ENCODE measurements around the gene FGD2. TPM values are rescaled to one million over a fixed set of nuclear protein-coding genes. Genes with fewer than 3 reads are reported as not detected.

Gene FGD2
- polyA plus RNA-seq, 1 experiment, result not detected

DNA sequence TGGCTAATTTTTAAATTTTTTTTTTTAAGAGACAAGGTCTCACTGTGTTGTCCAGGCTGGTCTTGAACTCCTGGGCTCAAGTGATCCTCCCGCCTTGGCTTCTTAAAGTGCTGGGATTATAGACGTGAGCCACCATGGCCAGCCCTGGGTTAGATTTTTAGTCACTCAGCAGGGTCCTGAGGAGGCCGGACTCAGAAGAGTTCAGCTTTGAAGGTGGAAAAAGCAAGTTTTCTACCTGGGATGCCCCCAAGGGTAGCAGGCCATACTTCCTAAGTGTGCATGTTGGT is 44.2 kb downstream of the FGD2 start:
- no peaks in the 10 kb centered on the region; the same call in 1 of the 2 replicates for H3K9me3 ChIP-seq (ENCODE audit: control insufficient read depth, insufficient read depth, low read length)
- TF ChIP-seq, protein P1, sequence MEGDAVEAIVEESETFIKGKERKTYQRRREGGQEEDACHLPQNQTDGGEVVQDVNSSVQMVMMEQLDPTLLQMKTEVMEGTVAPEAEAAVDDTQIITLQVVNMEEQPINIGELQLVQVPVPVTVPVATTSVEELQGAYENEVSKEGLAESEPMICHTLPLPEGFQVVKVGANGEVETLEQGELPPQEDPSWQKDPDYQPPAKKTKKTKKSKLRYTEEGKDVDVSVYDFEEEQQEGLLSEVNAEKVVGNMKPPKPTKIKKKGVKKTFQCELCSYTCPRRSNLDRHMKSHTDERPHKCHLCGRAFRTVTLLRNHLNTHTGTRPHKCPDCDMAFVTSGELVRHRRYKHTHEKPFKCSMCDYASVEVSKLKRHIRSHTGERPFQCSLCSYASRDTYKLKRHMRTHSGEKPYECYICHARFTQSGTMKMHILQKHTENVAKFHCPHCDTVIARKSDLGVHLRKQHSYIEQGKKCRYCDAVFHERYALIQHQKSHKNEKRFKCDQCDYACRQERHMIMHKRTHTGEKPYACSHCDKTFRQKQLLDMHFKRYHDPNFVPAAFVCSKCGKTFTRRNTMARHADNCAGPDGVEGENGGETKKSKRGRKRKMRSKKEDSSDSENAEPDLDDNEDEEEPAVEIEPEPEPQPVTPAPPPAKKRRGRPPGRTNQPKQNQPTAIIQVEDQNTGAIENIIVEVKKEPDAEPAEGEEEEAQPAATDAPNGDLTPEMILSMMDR (IDR thresholded peaks at IDR 0.05; ENCODE audit: low read depth, low read length), result no peak
- H3K27ac ChIP-seq (ENCODE audit: low read depth, low read length), result no peak overlapping the region
- CTCF ChIA-PET, result interaction anchor here (0.6 to 4.4 kb wide), 3 partner anchors 21 to 122 kb away, joined by 4 to 60 read pairs (median 21); partner anchors contain the start of gene PIM1
- no peaks in the 10 kb centered on the region for H3K27me3 ChIP-seq (ENCODE audit: control insufficient read depth, insufficient read depth, low read length)
- no peak overlapping the region for H3K4me3 ChIP-seq (ENCODE audit: low read depth, low read length)
- POLR2A ChIA-PET, result no interaction called here
- DNase-seq (ENCODE audit: low read depth, low spot score), result no peak

DNA sequence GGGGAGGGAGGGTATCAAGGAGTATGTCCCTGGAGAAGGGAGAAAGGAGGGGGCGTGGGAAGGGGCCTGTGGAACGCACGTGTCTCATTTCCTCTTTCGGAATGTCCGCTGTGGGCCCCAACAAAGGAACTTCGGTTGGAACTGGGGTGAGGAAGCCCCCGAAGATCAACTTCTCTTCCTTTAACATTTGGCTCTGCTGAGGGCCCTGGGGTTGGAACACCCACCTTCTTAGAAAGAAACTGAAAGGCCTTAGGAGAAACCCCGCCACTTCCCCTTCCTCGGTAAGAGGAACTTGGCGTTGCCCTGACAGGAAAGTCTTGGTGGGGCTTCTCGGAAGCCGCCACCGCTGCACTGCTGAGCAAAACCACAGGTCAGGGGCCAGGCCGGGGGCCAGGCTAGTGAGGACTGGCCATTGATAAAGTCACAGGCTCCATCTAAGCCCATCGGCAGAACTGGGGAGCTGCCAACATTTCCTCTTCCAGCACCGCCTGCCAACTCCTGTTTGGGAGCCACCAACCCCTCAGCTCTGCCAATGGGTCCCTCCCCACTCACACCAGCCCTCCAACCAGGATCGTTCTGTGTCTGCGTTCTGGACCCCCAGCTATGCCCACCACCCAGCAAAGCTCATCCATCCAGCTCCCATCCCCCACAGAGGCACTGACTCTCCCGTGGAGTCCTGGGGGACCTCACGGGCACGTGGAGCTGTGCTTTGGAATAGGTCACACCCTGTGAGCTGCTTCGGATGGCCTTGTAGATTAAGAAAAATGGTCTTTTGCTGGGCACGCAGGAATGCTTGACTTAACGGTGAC is 44.8 kb downstream of the FGD2 start:
- Histone ChIP-seq H3K27me3 (ENCODE audit: control insufficient read depth, insufficient read depth, low read length) (no peaks in the 10 kb centered on the region), H3K27ac (ENCODE audit: low read depth, low read length) (no peak overlapping the region), H3K4me3 (ENCODE audit: low read depth, low read length) (no peak overlapping the region), H3K9me3 (ENCODE audit: control insufficient read depth, insufficient read depth, low read length) (no peaks in the 10 kb centered on the region)
- no peak for DNase-seq (ENCODE audit: low read depth, low spot score)
- ChIA-PET CTCF (interaction anchor here (0.7 to 5.0 kb wide), 13 partner anchors 9 to 158 kb away, joined by 3 to 65 read pairs (median 8); partner anchors contain the start of gene PIM1), POLR2A (interaction anchor here (1.1 to 2.8 kb wide), 3 partner anchors 21 to 160 kb away, joined by 3 to 20 read pairs (median 4); partner anchors contain the start of gene PIM1)
- TF ChIP-seq, protein P1 (IDR thresholded peaks at IDR 0.05; ENCODE audit: low read depth, low read length), result no peak

DNA sequence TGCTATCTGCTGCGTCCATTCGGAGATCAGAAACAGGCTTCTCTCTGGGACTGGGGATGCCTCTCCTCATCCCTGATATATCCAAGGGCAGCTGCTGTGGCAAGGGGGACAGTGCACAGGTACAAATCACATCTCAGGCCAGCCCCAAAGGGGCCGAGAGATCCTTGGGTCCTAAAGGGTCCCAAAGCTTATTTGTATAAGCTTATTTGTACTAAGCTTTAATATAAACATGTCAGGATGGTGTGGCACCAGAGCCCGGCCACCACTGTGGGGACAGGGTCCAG is 45.3 kb downstream of the FGD2 start:
- Histone ChIP-seq H3K4me3 (ENCODE audit: low read depth, low read length) (no peak overlapping the region), H3K27me3 (ENCODE audit: control insufficient read depth, insufficient read depth, low read length) (no peaks in the 10 kb centered on the region), H3K9me3 (ENCODE audit: control insufficient read depth, insufficient read depth, low read length) (no peaks in the 10 kb centered on the region), H3K27ac (ENCODE audit: low read depth, low read length) (no peak overlapping the region)
- POLR2A ChIA-PET, result interaction anchor here (1.1 to 2.8 kb wide), 3 partner anchors 21 to 159 kb away, joined by 3 to 20 read pairs (median 4); partner anchors contain the start of gene PIM1
- DNase-seq (ENCODE audit: low read depth, low spot score), result no peak
- TF ChIP-seq, protein P1 (IDR thresholded peaks at IDR 0.05; ENCODE audit: low read depth, low read length), result no peak
- CTCF ChIA-PET, result interaction anchor here (0.7 to 5.0 kb wide), 13 partner anchors 9 to 158 kb away, joined by 3 to 65 read pairs (median 8); partner anchors contain the start of gene PIM1

DNA sequence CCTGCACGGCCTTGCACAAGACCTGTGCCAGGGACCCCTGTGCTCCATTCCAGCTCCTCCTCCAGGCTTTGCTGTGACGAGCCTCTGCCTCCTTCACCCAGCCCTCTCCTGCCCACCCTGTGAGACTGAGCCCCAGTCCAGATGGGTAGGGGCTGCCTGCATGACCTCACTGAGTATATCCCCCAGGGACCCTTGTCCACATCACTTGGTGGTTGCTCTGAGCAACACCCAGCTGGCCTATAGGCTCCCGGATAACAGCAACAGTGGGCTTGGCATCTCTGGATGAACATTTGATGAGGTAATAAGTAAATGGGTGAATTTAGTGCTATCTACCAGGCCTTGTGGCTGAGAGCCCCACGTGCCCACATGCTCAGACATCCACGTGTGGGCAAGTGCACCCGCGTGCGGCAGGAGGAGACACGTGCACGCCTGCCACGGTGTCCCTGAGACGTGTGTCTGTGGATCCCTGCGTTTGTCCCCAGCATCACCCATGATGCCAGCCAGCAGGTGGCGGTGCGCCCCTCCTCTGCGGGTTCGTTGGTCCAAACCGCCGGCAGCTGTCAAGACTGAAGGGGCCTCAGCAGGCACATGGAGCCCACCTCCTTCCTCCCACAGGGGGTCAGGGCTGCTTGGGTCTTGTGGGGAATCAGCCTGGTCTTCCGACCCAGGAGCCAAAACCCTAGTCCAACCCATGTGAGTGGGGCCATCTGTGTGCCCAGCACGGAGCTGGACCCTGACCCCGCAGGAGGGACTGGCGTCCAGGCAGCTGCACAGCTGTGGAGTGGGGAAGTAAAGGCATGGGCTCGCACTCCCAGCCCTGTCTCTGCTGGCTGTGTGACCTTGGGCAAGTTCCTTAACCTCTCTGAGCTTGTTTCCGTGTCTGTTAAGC is 45.9 kb downstream of the FGD2 start:
- Histone ChIP-seq H3K27ac (ENCODE audit: low read depth, low read length) (no peak overlapping the region), H3K4me3 (ENCODE audit: low read depth, low read length) (no peak overlapping the region), H3K27me3 (ENCODE audit: control insufficient read depth, insufficient read depth, low read length) (no peaks in the 10 kb centered on the region), H3K9me3 (ENCODE audit: control insufficient read depth, insufficient read depth, low read length) (no peaks in the 10 kb centered on the region)
- POLR2A ChIA-PET, result interaction anchor here (1.1 to 2.8 kb wide), 3 partner anchors 22 to 159 kb away, joined by 3 to 20 read pairs (median 4); partner anchors contain the start of gene PIM1
- CTCF ChIA-PET, result interaction anchor here (0.6 to 5.0 kb wide), 15 partner anchors 8 to 157 kb away, joined by 3 to 65 read pairs (median 4); partner anchors contain the start of gene PIM1
- no peak for DNase-seq (ENCODE audit: low read depth, low spot score)
- TF ChIP-seq, protein P1 (IDR thresholded peaks at IDR 0.05; ENCODE audit: low read depth, low read length), result peak; percentile 91

All from AG04450 (cell line).